Prostate gland (tissue), 2 donors: ENCODE measurements around the gene PRG3. TPM values are rescaled to one million over a fixed set of nuclear protein-coding genes. Genes with fewer than 3 reads are reported as not detected.
"Not testable (repeated sequence)": the region's sequence is repeated elsewhere in the genome, so short reads cannot be mapped to it uniquely, and the experiment has no call there.

ENCODE experiments used
- DNase-seq: peaks from one replicate; pipeline ENCODE4 v3.0.0-alpha.2; 2019; ENCODE audit warnings: low spot score
- H3K27ac ChIP-seq, 2 donors: fragments of 200-600 bp; sonication (generic); 2 replicates each; pipeline ENCODE4 v1.5.1; 2017 to 2019
- H3K27me3 ChIP-seq: fragments of 200-600 bp; sonication (generic); replicated peaks from 2 replicates; pipeline ENCODE4 v1.5.1; 2019; ENCODE audit not compliant: insufficient read depth
- H3K36me3 ChIP-seq, 2 donors: fragments of 200-600 bp; sonication (generic); 1 replicate in 1 of 2; 2 replicates in 1 of 2; pipeline versions ENCODE4 v1.5.1 to v1.8.1; 2017 to 2019
- H3K4me1 ChIP-seq: fragments of 200-600 bp; sonication (generic); replicated peaks from 2 replicates; pipeline ENCODE4 v1.5.1; 2019
- H3K4me3 ChIP-seq, 2 donors: fragments of 200-600 bp; sonication (generic); 2 replicates each; pipeline ENCODE4 v1.5.1; 2017 to 2019
- H3K9me3 ChIP-seq: fragments of 200-600 bp; sonication (generic); 2 replicates; pipeline ENCODE4 v1.5.1; 2017
- POLR2A ChIP-seq: fragments of 450-650 bp; IDR thresholded peaks from one replicate; pipeline ENCODE4 v1.6.1; 2016; ENCODE audit warnings: antibody characterized with exemption, mild to moderate bottlenecking
- POLR2AphosphoS5 ChIP-seq: sonication (generic); formaldehyde crosslinking; IDR thresholded peaks from one replicate; pipeline ENCODE4 v1.6.1; 2017; ENCODE audit warnings: antibody characterized with exemption
- WGBS: methylation state at CpG from one replicate; pipeline ENCODE4 v1.1.5; 2018; 5-methylcytosine and 5-hydroxymethylcytosine counted together
- intact Hi-C: fragments of 100-400 bp; cut with DNase I; formaldehyde crosslinking; loops from one replicate; pipeline ENCODE4 v1.14.2; 2022
- total RNA-seq, 2 donors: library from RNA; depleted of rRNA; stranded (reverse); fragments of >200 nt; gene quantifications; one replicate each; pipeline ENCODE4 v1.1.0, GENCODE V29; 2016
- TF ChIP-seq, protein P1 (sequence below), 4 experiments: fragments of 200-600 bp in 2 of 4; fragments of 450-650 bp in 2 of 4; sonication (generic) in 2 of 4; IDR thresholded peaks; 1 replicate in 3 of 4; 2 replicates in 1 of 4; pipeline ENCODE4 v1.5.1; 2016 to 2019; ENCODE audit warnings: antibody characterized with exemption in 4 of 4, mild to moderate bottlenecking in 2 of 4, moderate library complexity in 2 of 4

Gene PRG3
- total RNA-seq, 2 donors from 2014 or later: not detected

DNA sequence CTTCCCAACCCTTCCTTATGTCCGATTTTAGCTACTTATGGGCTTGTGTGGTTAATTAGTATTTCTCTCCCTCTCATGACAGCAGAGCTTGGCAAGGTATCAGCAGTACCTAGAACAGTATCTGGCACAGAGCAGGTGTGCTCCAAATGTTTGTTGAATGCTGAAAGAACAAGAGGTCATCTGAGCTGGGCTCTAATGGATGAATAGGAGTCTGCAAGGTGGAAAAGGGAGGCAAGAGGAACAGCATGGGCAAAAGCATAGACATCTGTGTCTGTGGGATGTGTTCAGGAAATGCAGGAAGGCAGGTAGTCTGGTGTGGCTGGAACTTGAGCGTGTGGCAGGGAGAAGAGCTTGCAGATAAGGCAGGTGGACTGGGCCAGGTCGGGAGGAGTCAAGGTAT lies 19.0 kb downstream of the PRG3 start:
- no peaks in the 10 kb centered on the region for H3K27me3 ChIP-seq
- no peak overlapping the region for H3K27ac ChIP-seq
- H3K9me3 ChIP-seq: no peaks in the 10 kb centered on the region
- no peak for TF ChIP-seq POLR2A
- TF ChIP-seq, protein P1, sequence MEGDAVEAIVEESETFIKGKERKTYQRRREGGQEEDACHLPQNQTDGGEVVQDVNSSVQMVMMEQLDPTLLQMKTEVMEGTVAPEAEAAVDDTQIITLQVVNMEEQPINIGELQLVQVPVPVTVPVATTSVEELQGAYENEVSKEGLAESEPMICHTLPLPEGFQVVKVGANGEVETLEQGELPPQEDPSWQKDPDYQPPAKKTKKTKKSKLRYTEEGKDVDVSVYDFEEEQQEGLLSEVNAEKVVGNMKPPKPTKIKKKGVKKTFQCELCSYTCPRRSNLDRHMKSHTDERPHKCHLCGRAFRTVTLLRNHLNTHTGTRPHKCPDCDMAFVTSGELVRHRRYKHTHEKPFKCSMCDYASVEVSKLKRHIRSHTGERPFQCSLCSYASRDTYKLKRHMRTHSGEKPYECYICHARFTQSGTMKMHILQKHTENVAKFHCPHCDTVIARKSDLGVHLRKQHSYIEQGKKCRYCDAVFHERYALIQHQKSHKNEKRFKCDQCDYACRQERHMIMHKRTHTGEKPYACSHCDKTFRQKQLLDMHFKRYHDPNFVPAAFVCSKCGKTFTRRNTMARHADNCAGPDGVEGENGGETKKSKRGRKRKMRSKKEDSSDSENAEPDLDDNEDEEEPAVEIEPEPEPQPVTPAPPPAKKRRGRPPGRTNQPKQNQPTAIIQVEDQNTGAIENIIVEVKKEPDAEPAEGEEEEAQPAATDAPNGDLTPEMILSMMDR (IDR thresholded peaks at IDR 0.05): no peak
- no peak for TF ChIP-seq POLR2AphosphoS5
- no peak for DNase-seq
- H3K36me3 ChIP-seq: no peaks in the 10 kb centered on the region
- H3K4me3 ChIP-seq: no peak overlapping the region
- intact Hi-C loops: no loop called here
- WGBS: 88% methylated on average over 3 of the region's 3 CpGs
- H3K4me1 ChIP-seq: no peaks in the 10 kb centered on the region

DNA sequence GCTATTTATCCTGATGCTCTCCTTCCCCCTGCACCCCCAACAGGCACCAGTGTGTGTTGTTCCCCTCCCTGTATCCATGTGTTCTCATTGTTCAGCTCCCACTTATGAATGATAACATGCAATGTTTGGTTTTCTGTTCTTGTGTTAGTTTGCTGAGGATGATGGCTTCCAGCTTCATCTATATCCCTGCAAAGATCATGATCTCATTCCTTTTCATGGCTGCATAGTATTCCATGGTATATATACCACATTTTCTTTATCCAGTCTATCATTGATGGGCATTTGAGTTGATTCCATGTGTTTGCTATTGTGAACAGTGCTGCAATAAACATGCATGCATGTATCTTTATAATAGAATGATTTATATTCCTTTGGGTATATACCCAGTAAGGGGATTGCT lies 19.5 kb downstream of the PRG3 start:
- H3K36me3 ChIP-seq, H3K27ac ChIP-seq, DNase-seq, H3K27me3 ChIP-seq, H3K4me1 ChIP-seq, H3K9me3 ChIP-seq, intact Hi-C loops, H3K4me3 ChIP-seq: not testable (repeated sequence)

DNA sequence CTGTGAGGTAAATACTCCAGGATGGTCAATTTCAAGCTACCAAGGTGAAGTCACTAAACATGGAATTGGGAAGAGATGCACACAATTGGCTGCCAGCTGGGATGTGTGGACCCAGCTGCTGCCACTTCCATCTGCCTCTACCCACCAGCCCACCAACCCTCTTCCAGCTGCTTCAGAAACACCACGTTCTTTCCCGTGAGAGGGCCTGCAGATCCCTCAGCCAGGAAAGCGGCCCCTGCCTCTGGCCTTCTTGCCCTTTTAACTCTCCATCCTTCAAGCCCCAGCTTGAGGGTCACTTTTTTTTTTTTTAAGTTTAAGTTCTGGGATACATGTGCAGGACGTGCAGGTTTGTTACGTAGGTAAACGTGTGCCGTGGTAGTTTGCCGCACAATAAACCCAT lies 20.0 kb downstream of the PRG3 start:
- Histone ChIP-seq H3K36me3 (no peaks in the 10 kb centered on the region), H3K9me3 (no peaks in the 10 kb centered on the region), H3K4me3 (no peak overlapping the region), H3K27ac (no peak overlapping the region), H3K27me3 (no peaks in the 10 kb centered on the region), H3K4me1 (no peaks in the 10 kb centered on the region)
- TF ChIP-seq POLR2A (no peak), POLR2AphosphoS5 (no peak)
- TF ChIP-seq, protein P1 (IDR thresholded peaks at IDR 0.05): no peak
- intact Hi-C loops: no loop called here
- DNase-seq: no peak
- 90% methylated on average over 8 of the region's 8 CpGs for WGBS

DNA sequence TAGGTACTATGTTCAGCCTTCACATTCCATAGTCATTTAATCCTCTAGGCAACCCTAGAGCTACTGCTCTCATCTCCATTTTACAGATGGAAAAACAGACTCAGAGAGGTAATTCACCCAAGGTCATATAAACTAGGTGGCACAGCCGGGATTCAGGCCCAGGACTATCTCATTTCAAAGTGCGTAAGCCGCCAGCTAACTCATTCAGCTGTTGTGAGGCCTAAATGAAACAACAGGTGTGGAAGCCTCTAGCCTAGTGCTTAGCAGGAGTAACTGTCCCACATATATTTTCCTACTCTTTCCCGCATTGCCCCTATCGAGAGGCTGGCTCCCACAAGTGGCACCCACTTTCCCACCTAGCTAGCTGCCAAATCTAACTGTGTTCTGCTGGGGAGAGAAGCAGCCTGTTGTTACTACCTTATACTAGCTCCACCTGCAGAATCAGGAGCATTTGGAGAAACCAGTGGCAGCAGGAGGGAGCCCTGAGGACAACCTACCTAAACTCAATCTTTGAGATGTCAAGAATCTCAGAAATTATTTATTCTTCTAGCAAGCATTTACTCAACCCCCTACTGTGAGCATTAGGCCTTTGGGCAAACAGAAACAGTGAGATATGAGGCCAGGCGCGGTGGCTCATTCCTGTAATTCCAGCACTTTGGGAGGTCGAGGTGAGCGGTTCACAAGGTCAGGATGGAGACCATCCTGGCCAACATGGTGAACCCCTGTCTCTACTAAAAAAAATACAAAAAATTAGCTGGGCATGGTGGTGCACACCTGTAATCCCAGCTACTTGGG lies 20.9 kb downstream of the PRG3 start:
- H3K36me3 ChIP-seq: no peaks in the 10 kb centered on the region
- TF ChIP-seq, protein P1 (IDR thresholded peaks at IDR 0.05): no peak
- TF ChIP-seq POLR2A (no peak), POLR2AphosphoS5 (no peak)
- 87% methylated on average over 9 of the region's 9 CpGs for WGBS
- intact Hi-C loops: no loop called here
- DNase-seq: no peak
- no peaks in the 10 kb centered on the region for H3K9me3 ChIP-seq
- no peak overlapping the region for H3K27ac ChIP-seq
- no peaks in the 10 kb centered on the region for H3K27me3 ChIP-seq
- no peaks in the 10 kb centered on the region for H3K4me1 ChIP-seq
- no peak overlapping the region for H3K4me3 ChIP-seq

DNA sequence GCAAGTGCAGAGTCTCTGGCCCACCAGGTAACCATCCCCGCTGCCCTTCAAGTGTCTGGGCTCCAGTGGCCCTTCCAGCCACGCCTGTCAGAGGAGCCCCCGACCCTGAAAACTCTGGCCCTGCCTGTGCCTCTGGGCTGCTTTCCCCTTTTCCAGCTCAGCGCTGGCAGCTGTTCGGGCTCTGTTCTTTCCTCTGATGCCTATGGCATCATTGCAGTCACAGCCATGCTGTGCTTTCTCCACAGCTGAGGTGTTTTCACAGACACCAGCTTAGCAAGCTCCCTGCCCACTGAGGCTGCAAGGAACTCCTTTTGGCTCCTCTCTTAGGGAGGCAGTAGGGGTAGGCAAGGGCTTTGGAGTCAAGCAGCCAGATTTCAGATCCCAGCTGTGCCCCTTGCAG lies 21.6 kb downstream of the PRG3 start:
- intact Hi-C loops: no loop called here
- WGBS: 88% methylated on average over 5 of the region's 5 CpGs
- Histone ChIP-seq H3K27me3 (no peaks in the 10 kb centered on the region), H3K4me1 (no peaks in the 10 kb centered on the region), H3K36me3 (no peaks in the 10 kb centered on the region), H3K27ac (no peak overlapping the region), H3K4me3 (no peak overlapping the region), H3K9me3 (no peaks in the 10 kb centered on the region)
- TF ChIP-seq, protein P1 (IDR thresholded peaks at IDR 0.05): no peak
- TF ChIP-seq POLR2A (no peak), POLR2AphosphoS5 (no peak)
- DNase-seq: no peak
